HG03521 (cell line): Measurements from ENCODE around the gene CDC45.

Source experiments
- ATAC-seq: cut with Tn5 transposase; IDR thresholded peaks from one replicate; pipeline ENCODE4 v1.9.1; 2021; ENCODE audit warnings: mild to moderate bottlenecking, moderate library complexity; ENCODE audit not compliant: unreplicated experiment

The CDC45 gene

DNA sequence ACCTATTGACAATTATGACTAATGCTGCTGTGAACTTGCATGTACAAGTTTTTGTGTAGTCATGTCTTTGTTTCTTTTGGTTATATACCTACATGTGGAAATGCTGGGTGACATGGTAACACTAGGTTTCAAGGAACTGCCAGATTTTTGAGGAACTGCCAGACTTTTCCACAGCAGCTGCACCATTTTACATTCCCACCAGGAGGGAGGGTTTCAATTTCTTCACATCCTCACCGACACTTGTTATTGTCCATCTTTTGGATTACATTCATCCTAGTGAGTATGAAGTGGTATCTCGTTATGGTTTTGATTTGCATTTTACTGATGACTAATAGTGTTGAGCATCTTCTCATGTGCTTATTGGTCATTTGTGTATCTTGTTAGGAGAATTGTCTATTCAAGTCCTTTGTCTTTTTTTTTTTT, 31.2 kb downstream of the CDC45 start:
- no peak for ATAC-seq

DNA sequence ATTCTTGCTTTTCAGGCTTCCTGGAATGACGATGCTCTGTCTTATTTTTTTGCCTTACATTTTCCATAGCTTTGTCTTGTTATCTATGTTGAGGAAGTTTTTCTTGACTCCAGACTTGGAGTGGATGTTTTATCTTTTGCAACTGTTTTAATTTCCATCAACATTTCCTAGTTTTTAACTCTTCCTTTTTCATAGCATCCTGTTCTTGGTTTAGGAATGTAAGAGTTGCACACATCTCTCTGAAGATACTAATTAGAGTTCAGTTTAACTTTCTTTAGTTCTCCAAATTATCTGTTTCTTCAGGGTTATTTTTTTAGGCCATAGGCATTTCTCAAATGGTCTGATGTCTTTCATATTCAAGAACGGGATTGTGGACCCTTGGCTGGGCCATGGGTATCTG, 34.1 kb downstream of the CDC45 start:
- no peak for ATAC-seq

DNA sequence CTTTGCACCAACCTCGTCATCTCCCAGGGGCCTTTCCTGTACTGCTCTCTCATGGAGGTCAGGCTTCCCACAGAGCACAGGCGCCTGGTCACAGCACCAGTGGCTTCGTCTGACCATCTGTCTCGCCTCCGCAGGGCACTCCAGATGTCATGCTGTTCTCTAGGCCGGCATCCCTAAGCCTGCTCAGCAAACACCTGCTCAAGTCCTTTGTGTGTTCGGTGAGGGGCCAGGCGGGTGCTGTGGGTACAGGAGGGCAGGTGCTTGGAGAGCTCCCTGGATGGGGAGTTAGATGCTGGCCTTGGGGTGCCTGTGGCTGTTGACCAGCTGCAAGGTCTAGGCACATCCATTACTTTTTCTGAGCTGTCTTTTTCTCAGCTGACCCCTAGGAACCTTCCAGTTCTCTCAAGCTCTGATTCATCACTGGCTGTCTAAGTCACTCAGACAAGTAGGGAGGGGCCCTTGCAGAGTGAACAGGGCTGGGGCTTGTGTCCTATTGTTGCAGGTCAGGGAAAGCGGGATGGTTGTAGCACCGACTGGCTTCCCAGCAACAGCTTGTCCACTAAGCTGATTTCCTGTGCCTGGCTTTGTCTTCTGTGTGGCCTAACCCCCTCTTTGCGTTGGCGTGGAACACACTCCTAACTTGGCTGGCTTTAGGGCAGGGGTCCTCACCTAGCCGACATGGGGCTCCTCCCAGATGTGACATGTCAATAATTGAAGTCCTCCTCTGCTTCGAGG, 35.3 kb downstream of the CDC45 start:
- no peak for ATAC-seq

GRCh38 chr22:19515654-19516377, 36.1 kb downstream of the CDC45 start:
- no peak for ATAC-seq

DNA sequence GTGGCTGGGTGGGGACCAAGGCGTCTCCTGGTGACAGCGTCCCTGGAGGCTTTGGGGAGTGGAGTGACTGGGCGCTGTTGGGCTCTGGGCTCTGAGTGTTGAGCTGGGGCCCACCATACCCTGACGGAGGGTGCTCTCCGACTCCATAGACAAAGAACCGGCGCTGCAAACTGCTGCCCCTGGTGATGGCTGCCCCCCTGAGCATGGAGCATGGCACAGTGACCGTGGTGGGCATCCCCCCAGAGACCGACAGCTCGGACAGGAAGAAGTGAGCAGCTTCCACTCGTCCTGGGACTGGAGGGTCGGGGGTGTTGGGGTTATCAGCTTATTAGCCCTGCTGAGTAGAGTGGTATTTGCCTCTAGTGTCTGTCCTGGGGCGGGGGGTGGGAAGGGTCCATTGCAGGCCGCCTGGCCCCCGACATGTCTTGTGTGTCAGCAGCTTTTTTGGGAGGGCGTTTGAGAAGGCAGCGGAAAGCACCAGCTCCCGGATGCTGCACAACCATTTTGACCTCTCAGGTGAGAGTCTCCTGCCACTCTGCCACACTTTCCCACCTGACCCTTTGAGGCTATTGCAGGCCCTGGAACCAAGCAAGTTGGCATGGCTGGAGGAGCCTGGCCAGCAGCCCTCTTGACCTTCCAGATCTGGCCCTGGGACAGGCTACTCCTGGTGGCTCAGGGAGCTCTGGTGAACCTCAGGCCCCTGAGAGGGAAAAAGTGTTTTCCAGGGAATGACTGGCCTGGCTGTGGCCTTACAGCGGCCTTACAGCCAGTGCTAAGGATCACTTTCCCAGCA, 36.9 kb downstream of the CDC45 start:
- ATAC-seq, result no peak

GRCh38 chr22:19517171-19517500, 37.4 kb downstream of the CDC45 start:
- ATAC-seq, result no peak

DNA sequence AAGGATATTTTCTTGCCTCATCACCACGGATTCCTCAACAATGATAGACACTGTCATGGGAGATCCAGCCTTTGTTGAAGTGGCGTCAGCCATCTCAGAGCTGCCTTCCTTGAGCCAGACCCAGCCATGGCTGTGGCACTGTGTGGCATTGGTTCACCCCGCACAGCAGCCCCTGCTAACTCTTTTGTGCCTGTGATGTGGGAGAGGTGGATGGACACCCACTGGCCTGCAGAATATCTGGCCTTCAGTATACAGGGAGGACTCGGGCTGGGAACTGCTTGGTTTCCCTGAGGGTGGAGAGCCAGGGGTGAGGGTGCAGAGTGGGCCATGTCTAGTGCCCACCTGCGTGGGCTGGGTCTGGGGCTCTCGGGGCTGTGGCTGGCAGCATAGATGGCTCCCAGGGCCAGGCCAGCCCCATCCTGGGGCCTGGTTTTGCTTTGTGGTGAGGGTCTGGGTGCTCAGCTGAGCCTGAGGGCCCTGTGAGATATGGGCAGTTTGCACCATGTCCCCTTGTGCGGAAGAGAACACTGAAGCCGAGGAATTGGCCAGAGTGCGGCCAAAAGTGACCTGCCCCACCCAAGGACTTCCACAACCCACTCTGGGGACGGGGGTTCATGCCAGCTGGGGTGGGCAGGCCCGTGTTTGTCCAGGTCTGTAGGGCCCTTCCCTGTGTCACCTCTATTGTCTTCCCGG, 38.3 kb downstream of the CDC45 start:
- ATAC-seq, result no peak

DNA sequence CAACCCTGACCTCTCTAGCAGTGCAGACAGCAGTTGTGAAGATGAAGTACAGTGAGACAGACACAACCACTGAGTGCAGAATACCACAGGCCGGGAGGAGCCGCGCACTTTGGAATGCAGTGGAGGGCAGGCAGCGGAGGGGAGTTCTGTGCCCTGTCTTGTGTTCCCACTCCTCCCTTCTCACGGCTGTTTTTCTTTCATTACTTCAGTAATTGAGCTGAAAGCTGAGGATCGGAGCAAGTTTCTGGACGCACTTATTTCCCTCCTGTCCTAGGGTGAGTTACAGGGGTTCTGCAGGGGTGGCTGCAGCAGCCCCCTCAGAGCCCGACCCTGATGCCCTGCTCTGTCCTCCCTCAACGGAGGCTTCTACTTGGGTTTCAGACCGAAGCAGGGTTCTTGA, 38.9 kb downstream of the CDC45 start:
- no peak for ATAC-seq

GRCh38 chr22:19519041-19519926, 39.6 kb downstream of the CDC45 start:
- ATAC-seq, result no peak

DNA sequence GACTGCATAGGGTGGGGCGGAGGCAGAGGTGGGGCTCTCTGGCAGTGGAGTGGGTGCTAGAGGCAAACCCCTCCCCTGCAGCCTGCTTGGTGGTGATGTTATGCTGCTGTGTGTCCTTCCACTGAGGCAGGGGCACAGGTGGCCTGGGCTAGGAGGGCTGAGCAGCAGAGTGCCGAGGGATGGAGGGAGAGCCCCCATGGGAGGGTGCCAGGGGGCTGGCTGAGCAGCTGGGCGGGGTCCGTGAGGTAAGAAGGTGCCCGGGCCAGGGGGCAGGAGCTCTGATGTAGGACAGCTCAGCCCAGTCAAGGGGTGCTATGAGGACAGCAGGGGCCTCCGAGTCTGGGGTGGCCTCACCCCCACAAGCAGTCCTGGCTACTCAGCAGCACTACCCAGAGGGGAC, 40.3 kb downstream of the CDC45 start:
- ATAC-seq, result no peak

DNA sequence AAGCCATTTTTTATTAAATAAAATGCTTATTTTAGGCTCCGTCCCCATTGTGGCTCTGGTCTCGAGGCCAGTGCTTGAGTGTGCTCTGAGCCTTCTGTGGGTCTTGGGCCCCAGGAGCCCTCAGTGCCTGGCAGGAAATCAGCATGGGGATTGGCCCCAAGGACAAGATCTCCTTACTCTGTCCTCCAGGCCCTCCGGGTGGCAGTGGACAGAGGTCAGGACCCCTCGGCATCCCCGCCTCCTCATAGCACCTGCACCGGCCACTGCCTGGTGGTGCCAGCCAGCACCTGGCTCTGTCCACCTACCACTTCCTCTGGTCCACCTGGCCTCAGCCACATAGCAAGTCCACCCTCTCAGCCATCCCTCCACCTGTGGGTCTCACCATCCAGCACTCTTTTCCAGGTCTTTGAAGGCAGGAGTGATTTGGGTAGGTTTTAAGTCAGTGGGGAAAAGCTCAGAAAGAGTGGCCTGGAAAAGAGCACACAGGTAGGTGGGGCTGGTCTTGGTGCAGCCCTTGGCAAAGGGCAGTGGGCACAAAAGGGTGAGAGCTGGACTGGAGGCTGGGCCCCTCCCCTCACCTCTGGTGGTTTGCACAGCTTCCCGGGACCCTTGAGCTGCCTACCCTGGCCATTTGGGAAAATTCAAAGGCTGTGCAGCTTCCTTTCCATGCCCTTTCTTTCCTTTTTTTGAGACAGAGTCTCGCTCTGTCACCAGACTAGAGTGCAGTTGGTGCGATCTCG, 41.0 kb downstream of the CDC45 start:
- no peak for ATAC-seq

- no peak for ATAC-seq
These were observed 42.6 kb downstream of the CDC45 start for GRCh38 chr22:19522190-19522880.

- ATAC-seq, result no peak
These were observed 43.1 kb downstream of the CDC45 start for GRCh38 chr22:19522881-19523239.

- no peak for ATAC-seq
These were observed 43.8 kb downstream of the CDC45 start for GRCh38 chr22:19523240-19524169.

DNA sequence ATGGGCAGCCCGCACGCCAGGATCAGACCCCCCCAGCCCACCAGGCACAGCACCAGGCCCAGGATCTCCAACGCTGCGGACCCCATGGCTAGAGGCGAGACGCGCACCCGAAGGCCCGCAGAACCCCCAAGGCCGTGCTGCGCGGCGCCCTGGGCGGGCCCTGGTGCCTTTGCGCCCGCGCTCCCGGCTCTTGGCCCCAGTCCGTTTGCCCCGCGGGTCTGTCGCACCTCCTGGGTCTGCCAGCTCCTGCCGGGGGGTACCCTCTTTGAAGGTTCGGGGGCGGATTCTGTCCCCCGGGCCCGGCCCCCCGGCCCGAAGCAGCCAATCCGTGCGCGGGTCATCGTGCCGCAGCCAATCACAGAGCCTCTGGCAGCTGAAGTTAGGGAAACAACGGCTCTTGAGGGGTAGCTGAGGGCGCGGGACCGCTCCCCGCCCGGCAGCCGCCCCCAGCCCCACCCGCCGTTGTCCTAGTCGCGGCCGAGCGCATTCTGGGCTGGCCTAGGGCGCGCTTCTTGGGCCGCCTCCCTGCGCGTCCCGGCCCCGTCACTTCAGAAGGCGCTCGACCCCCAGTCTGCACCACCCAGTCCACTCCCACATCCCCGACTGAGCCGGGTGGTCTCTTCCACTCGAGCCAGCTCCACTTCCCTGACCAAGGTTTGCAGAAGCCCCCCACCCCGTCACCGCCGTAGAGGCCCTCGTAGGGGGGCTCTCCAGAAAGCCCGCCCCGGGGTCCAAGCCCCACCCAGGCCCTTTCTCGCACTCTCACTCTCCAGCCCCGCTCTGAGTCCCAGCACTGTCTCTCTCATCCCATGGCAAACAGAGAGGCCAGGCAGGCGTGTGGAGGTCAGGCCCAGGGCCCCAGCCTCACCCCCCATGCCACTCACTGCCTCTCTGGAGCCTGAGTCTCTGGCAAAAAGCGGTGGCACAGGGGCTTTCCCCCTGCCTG, 44.7 kb downstream of the CDC45 start, which contains the start of gene CLDN5:
TSS of gene CLDN5 (minus strand) at position 241 of the 946 bp plus-strand sequence. CDS start at position 86, 155 bp downstream.
- no peak for ATAC-seq

GRCh38 chr22:19525116-19525660, 45.5 kb downstream of the CDC45 start:
- no peak for ATAC-seq
